HepG2 (cell line): ENCODE results near the gene AAMP. TPM values are rescaled to one million over a fixed set of nuclear protein-coding genes. Genes with fewer than 3 reads are reported as not detected.
A peak's percentile ranks its signal among the peaks of the same experiment; 100 is the strongest.

Experiments
- CERS6 ChIP-seq: sonication (generic); formaldehyde crosslinking; IDR thresholded peaks from 2 replicates; pipeline ENCODE4 v1.5.0; 2020; ENCODE audit warnings: missing genetic modification reagents
- HNRNPL ChIP-seq: fragments of 200-400 bp; formaldehyde crosslinking; IDR thresholded peaks from 2 replicates; pipeline ENCODE4 v1.6.1; 2017; ENCODE audit warnings: mild to moderate bottlenecking, low read depth, low read length
- HOMEZ ChIP-seq: IDR thresholded peaks from 2 replicates; pipeline ENCODE4 v1.6.1; 2016; ENCODE audit warnings: low read depth
- MYC ChIP-seq: sonication (generic); formaldehyde crosslinking; IDR thresholded peaks from 2 replicates; pipeline ENCODE4 v1.9.0; 2021; ENCODE audit warnings: missing genetic modification reagents, borderline replicate concordance
- POGZ ChIP-seq: sonication (generic); formaldehyde crosslinking; IDR thresholded peaks from 2 replicates; pipeline ENCODE4 v1.4.0; 2020; ENCODE audit warnings: mild to moderate bottlenecking, missing genetic modification reagents
- SOX13 ChIP-seq, 3 experiments: fragments of 450-650 bp in 1 of 3; sonication (generic) in 1 of 3; formaldehyde crosslinking in 1 of 3; IDR thresholded peaks in 2 of 3; conservative IDR thresholded peaks in 1 of 3; 2 replicates each; pipeline versions ENCODE4 v1.5.0 to v1.6.1; 2016 to 2020; ENCODE audit warnings: antibody characterized with exemption in 1 of 3, mild to moderate bottlenecking in 1 of 3, missing compliant biosample characterization in 1 of 3, missing genetic modification reagents in 1 of 3, moderate library complexity in 1 of 3
- TFDP1 ChIP-seq: IDR thresholded peaks from 2 replicates; pipeline ENCODE4 v1.6.1; 2016; ENCODE audit warnings: missing compliant biosample characterization, missing genetic modification reagents, borderline replicate concordance
- ZBTB14 ChIP-seq: sonication (generic); formaldehyde crosslinking; IDR thresholded peaks from 2 replicates; pipeline ENCODE4 v1.4.0; 2020; ENCODE audit warnings: missing genetic modification reagents
- ZBTB43 ChIP-seq: sonication (generic); formaldehyde crosslinking; conservative IDR thresholded peaks from 2 replicates; pipeline ENCODE4 v1.4.0; 2020; ENCODE audit warnings: missing genetic modification reagents
- ZNF160 ChIP-seq: sonication (generic); formaldehyde crosslinking; IDR thresholded peaks from 2 replicates; pipeline ENCODE4 v1.8.0; 2022; ENCODE audit warnings: mild to moderate bottlenecking, inconsistent platforms, missing genetic modification reagents
- ZNF235 ChIP-seq: sonication (generic); formaldehyde crosslinking; IDR thresholded peaks from 2 replicates; pipeline ENCODE4 v1.8.1; 2023; ENCODE audit warnings: mild to moderate bottlenecking, missing genetic modification reagents, borderline replicate concordance
- ZNF3 ChIP-seq: IDR thresholded peaks from 2 replicates; pipeline ENCODE4 v1.7.0; 2017; ENCODE audit warnings: inconsistent platforms
- ZNF503 ChIP-seq: sonication (generic); formaldehyde crosslinking; IDR thresholded peaks from 2 replicates; pipeline ENCODE4 v1.4.0; 2020; ENCODE audit warnings: missing genetic modification reagents
- ZNF512B ChIP-seq: sonication (generic); formaldehyde crosslinking; IDR thresholded peaks from 2 replicates; pipeline ENCODE4 v1.5.1; 2020; ENCODE audit warnings: missing genetic modification reagents, mild to moderate bottlenecking, borderline replicate concordance
- ZNF879 ChIP-seq: sonication (generic); formaldehyde crosslinking; IDR thresholded peaks from 2 replicates; pipeline ENCODE4 v1.8.1; 2023; ENCODE audit warnings: missing genetic modification reagents
- polyA plus RNA-seq, 8 experiments: library from polyadenylated mRNA; depleted of rRNA in 3 of 8; stranded (reverse) in 7 of 8; unstranded in 1 of 8; fragments of >200 nt; fragmentation: Illumina TruSeq in 4 of 8; extraction: Trizol in 4 of 8; gene quantifications; 2 replicates each; pipeline versions ENCODE4 v1.2.1 to v1.2.3, GENCODE V29; 2011 to 2016; ENCODE audit warnings: low read depth in 4 of 8, missing spikeins in 1 of 8, mixed read lengths in 1 of 8; ENCODE audit not compliant: insufficient read depth in 1 of 8
- total RNA-seq, 5 experiments: library from RNA; depleted of rRNA; stranded (reverse); fragments of >200 nt; fragmentation: Illumina TruSeq; extraction: Trizol; gene quantifications; 2 replicates each; pipeline ENCODE4 v1.2.3, GENCODE V29; 2016; ENCODE audit warnings: low read depth in 1 of 5

The AAMP gene
- total and polyA plus RNA-seq, 2 of the 13 experiments (the other 11 are each of a cell fraction or from before 2014, with no cell fraction given) = 110 to 186 TPM

GRCh38 chr2:218217360-218218267, 52.3 kb downstream of the AAMP start (continued):
- TF ChIP-seq HOMEZ (CRISPR knock-in tag) = no peak
- 0 out of 2 replicates have a peak, but pooled peaks have one; percentile 39 for TF ChIP-seq MYC (CRISPR knock-in tag)
- TF ChIP-seq ZBTB43 = no peak
- no peak for TF ChIP-seq CERS6
- no peak for TF ChIP-seq SOX13 (IDR thresholded peaks at IDR 0.05)
- TF ChIP-seq SOX13 (CRISPR knock-in tag; conservative IDR thresholded peaks at IDR 0.05 in 1 of 2, IDR thresholded peaks at IDR 0.05 in 1 of 2) = 0 out of 4 replicates have a peak, but pooled peaks of 1 of the 2 experiments have one; percentile 7
- TF ChIP-seq ZNF160 (CRISPR knock-in tag) = no peak
- peak; percentile 58 for TF ChIP-seq ZBTB14 (CRISPR knock-in tag)
- no peak for TF ChIP-seq ZNF879 (CRISPR knock-in tag)
- TF ChIP-seq TFDP1 (CRISPR knock-in tag) = 0 out of 2 replicates have a peak, but pooled peaks have one; percentile 9
- no peak; the same call in 1 of the 2 replicates for TF ChIP-seq ZNF3 (CRISPR knock-in tag)
- no peak for TF ChIP-seq ZNF503 (CRISPR knock-in tag)
- TF ChIP-seq HNRNPL = 0 out of 2 replicates have a peak, but pooled peaks have one; percentile 60
- no peak for TF ChIP-seq POGZ
- 0 out of 2 replicates have a peak, but pooled peaks have one; percentile 7 for TF ChIP-seq ZNF235
- no peak for TF ChIP-seq ZNF512B (CRISPR knock-in tag)
